HPDE6-E6E7 (cell line): ENCODE results near the gene HRNR.
A peak's percentile ranks its signal among the peaks of the same experiment; 100 is the strongest.
"Not testable (repeated sequence)": the region's sequence is repeated elsewhere in the genome, so short reads cannot be mapped to it uniquely, and the experiment has no call there.

Experiments
- DNase-seq: peaks from one replicate; pipeline ENCODE4 v3.0.0; 2011; ENCODE audit warnings: missing footprints; ENCODE audit errors: extremely low spot score

The HRNR gene

DNA sequence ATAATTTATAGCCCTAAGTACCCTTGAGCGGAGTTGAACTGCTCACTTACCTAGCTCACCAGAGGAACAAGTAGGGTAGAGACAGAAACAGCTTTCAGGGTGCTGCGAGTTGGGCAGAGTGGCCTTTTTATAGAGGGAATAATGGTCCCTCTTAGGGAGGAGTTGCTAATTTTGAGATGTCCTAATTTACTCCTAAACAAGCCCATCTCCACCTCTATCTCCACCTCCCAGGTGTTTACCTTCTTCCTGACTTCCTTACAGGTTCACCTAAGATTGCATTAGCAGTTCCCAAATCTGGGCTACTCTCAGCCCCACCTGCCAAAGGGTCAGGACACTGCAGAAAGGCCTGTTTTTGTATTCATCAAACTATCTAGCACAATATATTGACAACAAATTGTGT is at the start of gene HRNR:
HRNR (minus strand) TSS at position 101 of the 400 bp plus-strand sequence. CDS start 940 bp downstream, outside the sequence.
- DNase-seq, result no peak

DNA sequence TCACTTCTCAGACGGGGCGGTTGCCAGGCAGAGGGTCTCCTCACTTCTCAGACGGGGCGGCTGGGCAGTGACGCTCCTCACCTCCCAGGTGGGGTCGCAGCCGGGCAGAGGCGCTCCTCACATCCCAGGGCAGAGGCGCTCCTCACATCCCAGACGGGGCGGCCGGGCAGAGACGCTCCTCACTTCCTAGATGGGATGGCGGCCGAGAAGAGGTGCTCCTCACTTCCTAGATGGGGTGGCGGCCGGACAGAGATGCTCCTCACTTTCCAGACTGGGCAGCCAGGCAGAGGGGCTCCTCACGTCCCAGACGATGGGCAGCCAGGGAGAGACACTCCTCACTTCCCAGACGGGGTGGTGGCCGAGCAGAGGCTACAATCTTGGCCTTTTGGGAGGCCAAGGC is 32.4 kb upstream of the HRNR start:
- DNase-seq, result not testable (repeated sequence)

DNA sequence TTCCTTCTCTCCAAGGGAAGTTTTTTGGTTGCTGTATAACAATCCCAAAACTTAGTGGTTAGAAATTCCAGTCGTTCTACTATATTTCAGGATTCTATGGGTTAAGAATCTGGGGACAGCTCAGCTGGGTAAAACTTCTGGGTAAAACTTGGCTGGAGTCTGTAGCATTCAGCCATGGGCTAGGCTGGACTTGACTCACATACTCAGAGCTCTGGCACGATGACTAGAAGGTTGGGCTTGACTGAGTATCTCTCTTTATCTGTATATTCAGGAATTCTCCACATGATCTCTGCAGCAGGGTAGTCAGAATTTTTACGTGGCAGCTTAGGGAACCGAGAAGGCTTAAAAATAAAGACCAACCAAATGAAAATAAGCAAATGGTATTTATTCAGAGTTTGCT is 28.2 kb upstream of the HRNR start:
- DNase-seq, result peak; percentile 29

DNA sequence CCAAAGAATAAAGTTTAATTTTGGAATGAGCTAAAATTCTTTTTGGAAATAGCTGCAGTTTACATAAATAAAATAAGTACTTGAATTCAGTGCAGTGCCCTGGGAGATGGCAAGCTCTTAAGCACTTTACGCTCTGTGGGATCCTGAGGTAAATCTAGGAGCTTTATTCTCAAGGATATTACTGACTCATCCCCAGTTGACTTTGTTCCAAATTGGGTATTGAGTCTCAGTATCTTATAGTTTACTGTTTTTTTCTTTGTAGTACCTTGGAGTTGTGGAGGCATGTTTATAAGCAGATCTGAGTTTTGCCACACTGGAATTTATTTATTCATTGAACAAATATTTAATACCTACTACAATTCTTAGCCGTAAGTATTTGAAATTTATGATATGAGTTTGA is 27.4 kb upstream of the HRNR start:
- DNase-seq, result peak; percentile 4

DNA sequence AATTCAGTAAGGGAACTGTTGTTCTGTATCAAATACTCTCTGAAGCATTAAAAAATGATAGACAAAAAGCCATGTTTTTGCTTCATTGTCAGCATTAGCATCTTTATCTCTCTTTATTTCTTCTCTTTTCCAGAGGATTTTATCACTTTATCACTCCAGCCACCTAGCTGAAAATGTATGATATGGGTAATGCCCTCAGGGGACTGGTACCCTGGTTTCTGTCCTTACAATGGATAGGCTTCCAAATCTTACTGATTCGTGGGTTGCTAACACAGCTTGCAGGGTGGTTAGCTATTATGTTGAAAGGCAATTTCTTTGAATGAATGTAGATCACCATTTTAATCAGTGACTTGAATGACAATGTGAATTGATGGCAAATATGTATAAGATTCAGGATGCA is 23.3 kb upstream of the HRNR start:
- no peak for DNase-seq

DNA sequence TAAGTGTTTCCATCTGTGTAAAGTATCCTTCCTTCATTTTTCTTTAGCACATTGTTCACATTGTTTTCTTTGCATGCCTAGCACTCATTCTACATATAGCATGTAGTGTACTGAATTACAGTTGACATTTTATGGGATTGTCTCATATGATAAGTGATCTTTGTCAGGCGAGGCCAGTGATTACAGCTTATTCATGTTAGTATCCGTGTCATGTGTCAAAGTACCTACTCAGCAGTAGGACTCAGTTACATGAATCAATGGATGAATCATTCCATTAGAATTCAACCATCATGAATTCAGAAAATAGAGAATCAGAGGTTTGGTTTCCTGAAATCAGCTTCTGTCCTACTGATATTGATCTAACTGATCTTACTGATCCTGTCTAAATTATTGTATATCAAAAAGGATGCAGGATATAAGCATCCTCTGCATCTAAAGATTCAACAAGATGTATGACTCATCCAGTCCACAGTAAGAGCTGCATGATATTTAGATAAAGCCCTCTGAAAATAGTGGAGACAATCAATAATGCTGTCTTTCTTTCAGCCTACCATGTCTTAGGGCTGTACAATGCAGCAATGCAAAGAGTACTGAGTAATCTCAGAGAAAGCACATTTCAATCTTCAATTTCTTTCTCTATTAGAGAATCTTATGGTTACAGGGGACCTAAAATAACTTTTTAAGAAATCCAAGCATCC is 20.7 kb upstream of the HRNR start:
- DNase-seq, result peak; percentile 73

DNA sequence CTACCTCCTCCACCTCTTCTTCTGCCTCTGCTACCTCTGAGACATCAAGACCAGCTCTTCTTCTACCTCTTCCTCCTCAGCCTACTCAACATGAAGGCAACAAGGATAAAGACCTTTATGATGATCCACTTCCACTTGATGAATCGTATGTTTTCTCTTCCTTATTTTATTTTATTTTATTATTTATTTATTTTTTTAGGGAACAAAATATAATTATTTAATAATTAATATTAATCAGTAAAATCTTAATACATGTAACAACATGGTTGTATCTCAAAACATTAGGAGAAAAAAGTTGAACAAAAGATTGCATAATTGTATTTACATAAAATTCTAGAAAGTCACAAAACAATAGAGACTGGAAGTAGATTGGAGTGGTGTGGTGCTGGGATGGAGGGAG is 13.1 kb upstream of the HRNR start:
- DNase-seq, result no peak

DNA sequence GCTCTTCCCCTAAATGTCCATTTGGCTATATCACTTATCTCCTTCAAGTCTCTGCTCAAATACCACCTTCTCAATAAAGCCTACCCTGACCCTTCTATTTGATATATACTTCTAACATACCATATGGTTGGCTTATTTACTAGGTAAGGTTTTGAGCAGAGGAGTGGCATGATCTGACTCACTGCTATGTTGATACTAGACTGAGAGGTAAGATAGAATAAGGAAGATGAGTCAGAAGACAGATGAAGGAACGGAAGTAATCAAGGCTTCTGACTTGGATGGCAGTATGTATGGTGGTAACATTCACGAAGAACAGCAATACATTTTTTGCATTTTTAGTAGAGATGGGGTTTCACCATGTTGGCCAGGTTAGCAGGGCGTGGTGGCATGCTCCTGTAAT is 4.8 kb upstream of the HRNR start:
- peak; percentile 61 for DNase-seq

DNA sequence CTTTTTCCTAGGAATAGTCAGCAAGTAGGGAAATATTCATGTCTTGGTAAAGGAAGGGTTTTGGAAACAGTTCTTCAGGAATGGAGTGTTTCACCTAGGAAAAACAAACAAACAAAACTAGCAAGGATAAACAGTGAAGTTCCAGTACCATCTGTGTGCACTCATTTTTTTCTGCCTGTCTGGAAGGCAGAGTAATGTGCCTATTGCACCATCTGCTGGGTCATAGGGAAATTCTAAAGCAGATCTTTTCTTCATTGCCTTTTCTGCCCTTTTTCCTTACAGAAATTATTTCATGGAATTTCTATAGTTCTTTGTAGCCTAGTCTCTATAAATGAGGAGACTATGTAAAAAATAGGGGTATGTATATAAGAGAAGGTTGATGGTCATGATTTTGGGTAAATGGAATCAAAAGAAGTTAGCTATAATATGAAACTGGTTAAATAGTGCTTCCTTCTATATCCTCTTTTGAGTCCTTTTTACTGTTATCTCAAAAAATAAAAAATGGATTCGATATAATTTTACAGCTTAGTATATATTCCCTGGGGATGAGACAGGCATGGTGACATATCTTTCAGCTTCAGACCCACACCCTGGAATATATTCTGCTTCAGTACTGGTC is 3.4 kb upstream of the HRNR start:
- DNase-seq, result peak; percentile 42

DNA sequence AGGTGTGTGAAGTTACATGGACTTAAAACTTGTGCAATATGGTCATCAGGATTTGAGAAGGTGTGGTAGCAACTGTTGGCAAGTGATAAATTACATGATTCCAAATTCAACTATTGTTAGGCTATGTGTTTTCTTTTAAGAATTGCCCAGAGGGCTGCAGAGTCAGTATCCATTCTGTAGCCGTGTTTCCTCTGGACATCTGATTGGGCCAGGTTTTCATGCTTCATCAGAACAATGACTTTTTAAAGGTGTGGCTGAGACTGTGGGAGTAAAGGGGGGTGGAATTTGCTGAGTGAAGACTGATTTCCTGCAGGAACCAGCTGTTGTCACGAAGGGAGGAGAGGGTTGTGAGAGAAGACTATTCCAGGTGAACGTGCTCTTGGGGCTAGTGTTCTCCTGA is 1.7 kb upstream of the HRNR start:
- DNase-seq, result peak; percentile 67

DNA sequence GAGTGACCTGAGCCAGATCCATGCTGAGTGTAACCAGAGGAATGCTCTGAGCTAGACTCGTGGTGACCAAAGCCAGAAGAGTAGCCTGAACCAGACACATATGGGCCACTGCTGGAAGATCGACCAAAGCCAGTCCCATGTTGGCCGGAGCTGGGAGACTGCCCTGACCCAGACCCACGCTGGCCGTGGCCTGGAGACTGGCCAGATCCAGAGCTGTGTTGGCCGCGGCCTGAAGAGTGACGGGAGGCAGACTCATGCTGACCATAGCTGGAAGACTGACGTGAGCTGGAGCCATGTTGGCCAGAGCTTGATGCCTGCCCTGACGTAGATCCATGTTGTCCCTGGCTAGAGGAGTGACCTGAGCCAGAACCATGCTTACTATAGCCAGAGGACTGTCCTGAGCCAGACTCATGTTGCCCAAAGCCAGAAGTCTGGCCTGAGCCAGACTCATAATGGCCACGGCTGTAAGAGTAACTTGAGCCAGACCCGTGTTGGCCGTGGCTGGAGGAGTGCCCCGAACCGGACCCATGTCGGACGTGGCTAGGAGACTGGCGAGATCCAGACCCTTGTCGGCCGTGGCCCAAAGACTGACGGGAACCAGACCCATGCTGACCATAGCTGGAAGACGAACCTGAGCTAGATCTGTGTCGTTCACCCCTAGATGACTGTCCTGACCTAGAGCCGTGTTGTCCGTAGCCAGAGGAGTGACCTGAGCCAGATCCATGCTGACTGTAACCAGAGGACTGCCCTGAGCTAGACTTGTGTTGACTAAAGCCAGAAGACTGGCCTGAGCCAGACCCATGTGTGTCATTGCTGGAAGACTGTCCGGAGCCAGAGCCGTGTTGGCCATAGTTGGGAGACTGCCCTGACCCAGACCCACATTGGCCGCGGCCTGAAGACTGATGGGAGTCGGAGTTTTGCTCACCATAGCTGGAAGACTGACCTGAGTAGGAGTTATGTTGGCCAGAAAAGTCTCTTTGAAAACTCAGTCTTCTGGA is 3.5 kb downstream of the HRNR start:
- no peak for DNase-seq

DNA sequence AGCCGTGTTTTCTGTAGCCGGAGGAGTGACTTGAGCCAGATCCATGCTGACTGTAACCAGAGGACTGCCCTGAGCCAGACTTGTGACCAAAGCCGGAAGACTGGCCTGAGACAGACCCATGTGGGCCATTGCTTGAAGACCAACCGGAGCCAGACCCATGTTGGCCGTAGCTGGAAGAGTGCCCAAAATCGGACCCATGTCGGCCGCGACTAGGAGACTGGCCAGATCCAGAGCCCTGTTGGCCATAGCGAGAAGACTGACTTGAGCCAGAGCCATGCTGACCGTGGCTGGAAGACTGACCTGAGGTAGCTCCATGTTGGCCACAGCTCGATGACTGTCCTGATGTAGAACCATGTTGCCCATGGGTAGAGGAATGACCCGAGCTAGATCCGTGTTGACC is 4.6 kb downstream of the HRNR start:
- DNase-seq, result not testable (repeated sequence)

DNA sequence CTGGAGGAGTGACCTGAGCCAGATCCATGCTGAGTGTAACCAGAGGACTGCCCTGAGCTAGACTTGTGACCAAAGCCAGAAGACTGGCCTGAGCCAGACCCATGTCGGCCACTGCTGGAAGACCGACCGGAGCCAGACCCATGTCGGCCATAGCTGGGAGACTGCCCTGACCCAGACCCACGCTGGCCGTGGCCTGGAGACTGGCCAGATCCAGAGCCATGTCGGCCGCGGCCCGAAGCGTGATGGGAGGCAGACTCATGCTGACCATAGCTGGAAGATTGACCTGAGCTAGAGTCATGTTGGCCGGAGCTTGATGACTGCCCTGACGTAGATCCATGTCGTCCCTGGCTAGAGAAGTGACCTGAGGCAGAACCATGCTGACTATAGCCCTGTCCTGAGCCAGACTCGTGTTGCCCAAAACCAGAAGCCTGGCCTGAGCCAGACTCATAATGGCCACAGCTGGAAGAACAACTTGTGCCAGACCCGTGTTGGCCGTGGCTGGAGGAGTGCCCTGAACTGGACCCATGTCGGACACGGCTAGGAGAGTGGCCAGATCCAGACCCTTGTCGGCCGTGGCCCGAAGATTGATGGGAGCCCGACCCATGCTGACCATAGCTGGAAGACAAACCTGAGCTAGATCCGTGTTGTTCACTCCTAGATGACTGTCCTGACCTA is 5.1 kb downstream of the HRNR start:
- no peak for DNase-seq

DNA sequence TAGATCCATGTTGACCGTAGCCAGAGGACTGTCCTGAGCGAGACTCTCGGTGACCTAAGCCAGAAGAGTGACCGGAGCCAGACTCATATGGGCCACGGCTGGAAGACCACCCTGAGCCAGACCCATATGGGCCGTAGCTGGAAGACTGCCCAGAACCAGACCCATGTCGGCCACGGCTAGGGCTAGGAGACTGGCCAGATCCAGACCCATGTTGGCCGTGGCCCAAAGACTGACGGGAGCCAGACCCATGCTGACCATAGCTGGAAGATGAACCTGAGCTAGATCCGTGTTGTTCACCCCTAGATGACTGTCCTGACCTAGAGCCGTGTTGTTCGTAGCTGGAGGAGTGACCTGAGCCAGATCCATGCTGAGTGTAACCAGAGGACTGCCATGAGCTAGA is 8.4 kb downstream of the HRNR start:
- DNase-seq, result not testable (repeated sequence)

DNA sequence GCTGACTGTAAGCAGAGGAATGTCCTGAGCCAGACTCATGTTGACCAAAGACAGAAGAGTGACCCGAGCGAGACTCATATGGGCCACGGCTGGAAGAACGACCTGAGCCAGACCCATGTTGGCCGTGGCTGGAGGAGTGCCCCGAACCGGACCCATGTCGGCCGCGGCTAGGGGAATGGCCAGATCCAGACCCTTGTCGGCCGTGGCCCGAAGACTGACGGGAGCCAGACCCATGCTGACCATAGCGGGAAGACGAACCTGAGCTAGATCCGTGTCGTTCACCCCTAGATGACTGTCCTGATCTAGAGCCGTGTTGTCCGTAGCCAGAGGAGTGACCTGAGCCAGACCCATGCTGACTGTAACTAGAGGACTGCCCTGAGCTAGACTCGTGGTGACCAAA is 9.1 kb downstream of the HRNR start:
- DNase-seq, result not testable (repeated sequence)

DNA sequence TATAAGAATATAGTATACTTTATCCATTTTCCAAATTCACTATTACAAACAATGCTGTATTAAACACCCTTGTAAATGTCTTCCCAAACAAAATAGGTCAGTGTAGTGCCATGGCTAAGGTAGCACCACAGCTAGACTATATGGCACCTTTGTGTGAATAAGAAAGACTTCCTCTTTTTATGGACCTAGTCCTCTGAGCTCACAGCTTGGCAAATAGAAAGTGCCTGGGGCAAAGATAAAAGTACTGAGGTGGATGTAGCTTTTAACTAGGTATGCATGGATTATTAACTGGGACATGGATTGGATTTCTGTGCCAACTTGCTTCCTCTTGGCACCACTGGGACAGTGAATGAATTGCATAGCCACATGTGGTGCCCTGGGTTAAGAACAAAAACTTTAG is 25.0 kb downstream of the HRNR start:
- no peak for DNase-seq

DNA sequence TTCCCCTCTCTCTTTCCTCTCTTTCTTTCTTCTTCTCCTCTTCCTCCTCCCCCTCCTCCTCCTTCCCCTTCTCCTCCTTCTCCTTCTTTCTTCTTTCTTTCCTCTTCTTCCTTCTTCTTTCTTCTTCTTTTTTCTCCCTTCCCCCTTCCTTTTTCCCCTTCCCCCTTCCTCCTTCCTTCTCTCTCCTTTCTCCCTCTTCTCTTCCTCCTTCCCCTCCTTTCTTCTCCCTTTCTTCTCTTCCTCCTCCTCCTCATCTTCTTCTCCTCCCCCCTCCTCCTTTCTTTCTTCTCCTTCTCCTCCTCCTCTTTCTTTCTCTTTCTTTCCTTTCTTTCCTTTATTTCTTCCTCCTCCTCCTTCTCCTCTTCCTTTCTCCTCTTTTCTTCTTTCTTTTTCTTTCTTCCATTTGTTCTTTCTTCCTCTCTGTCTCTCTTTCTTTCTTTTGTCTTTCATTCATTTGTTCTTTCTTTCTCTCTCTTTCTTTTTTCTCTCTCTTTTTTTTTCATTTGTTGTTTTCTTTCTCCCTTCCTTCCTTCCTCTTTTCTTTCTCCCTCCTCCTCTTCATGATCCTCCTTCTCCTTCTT is 26.5 kb downstream of the HRNR start:
- DNase-seq, result no peak

DNA sequence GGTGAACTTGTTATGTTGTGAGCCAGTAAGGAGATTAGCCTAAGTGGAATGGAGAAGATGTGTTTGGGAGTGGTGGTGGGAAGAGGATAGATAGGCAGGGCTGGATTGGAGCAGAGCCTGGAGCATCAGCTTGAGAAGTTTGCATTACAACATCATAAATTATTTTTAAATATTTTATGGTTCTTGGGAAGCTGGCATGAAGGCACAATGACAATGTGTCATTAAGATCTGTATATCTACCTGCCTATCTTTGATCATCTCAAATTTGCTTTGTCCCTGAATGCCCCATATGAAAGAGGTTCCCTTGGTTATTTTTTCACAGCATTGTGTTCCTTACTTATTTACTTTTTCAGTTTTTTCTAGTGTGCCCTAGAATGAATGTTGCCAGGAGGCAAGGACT is 32.3 kb downstream of the HRNR start:
- DNase-seq, result no peak

DNA sequence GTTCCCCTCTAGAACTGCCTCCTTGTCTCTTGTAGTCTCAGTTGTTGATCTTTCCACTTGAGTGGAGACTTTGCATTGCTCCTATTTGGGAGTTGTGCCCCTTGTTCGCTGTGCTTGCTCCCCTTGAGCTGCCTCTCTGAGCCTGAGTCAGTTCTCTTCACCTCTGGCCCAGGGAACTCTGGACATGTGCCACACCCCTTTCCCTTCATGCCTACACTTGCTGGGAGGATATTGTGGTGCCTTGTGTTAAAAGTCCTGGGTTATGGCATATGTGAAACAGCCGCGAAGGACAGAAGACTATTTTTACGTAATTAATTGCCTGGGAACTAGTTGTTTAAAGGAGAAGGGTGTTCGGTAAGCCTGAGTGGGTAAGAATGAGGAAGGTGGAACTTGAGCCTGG is 32.7 kb downstream of the HRNR start:
- no peak for DNase-seq

DNA sequence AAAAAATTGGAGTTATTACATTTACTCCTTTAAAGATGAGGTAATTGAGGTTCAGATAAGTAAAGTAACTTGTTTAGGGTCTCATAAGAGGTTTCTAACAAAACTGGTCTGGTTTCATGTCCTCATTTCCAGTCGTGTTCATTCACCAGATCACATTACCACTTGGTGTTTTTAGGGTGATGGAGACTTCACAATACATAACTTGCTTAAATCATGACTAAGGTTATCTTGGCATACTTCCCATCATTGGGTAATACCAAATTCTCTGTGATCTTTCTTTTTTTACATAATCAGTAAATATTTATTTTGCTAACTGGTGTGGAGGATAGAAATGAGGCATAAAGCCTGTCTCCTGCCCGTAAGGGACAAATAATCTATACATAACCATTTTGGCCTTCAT is 33.4 kb downstream of the HRNR start:
- no peak for DNase-seq

DNA sequence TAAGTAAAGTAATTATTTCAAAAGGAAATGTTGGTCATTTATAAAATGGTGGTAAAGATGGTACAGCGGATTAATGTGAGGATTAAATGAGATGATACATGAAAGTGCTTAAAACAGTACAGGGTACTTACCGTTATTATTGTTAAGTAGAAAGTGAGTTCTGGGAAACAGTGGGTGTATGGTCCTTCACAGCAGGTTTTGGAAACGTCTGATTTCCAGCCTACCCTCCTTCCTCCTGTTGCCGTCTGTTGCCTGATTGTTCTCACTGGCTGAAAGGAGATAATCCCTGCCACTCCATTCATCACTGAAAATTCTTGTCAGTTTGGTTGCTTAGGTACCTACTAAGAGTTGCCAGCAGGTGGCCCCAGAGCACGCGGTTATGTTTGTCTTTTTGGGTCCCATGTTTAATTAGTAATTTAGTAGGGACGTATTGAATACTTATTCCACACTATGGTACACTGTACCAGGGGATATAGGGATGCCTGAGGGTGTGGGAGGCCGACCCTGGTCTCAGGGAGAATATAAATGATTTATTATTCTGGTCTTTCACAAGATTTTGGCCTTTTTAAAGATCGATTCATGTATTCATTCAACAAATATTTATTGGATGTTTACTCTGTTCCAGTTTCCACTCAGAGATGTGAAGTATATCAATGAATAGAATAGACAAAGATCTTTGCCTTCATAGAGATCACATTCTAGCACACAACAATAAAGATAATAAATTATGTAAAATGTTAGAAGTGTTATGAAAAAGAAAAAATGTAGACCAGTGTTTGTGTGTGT is 34.1 kb downstream of the HRNR start:
- DNase-seq, result no peak
